SK-N-SH (cell line): ENCODE results near the gene TRRAP. TPM values are rescaled to one million over a fixed set of nuclear protein-coding genes. Genes with fewer than 3 reads are reported as not detected.

ENCODE experiments used
- CTCF ChIA-PET: fragments of 300-600, 350-600 bp; formaldehyde crosslinking; extraction: SDS; loops from one replicate; lab custom pipeline; 2021; lab: Yijun Ruan, JAX
- POLR2A ChIA-PET: fragments of 350-600 bp; sonication (Branson Sonifier 250); formaldehyde crosslinking; extraction: SDS; loops from one replicate; lab custom pipeline; 2020; ENCODE audit warnings: antibody characterized with exemption, inconsistent platforms; lab: Yijun Ruan, JAX
- DNase-seq: peaks from one replicate; pipeline ENCODE4 v3.0.0; 2012
- H2AFZ ChIP-seq: fragments of 200-600 bp; sonication (generic); 2 replicates; pipeline ENCODE4 v1.8.1; 2016; ENCODE audit warnings: antibody characterized with exemption, mild to moderate bottlenecking, low read depth
- H3F3A ChIP-seq: fragments of 200-600 bp; sonication (generic); replicated peaks from 2 replicates; pipeline ENCODE3; 2016; ENCODE audit warnings: antibody characterized with exemption, mild to moderate bottlenecking; ENCODE audit not compliant: insufficient read depth
- H3K27ac ChIP-seq, 2 experiments: fragments of 200-500 bp in 1 of 2; fragments of 200-600 bp in 1 of 2; sonication (Bioruptor generic) in 1 of 2; sonication (generic), shearing (Covaris generic) in 1 of 2; 2 replicates each; pipeline versions ENCODE4 v1.5.1 to v1.6.1; 2014 to 2016; ENCODE audit warnings: low read depth in 2 of 2, inconsistent platforms in 1 of 2, low read length in 1 of 2, mild to moderate bottlenecking in 1 of 2, mixed read lengths in 1 of 2
- H3K27me3 ChIP-seq: fragments of 200-600 bp; sonication (generic), shearing (Covaris generic); 2 replicates; pipeline ENCODE4 v1.6.1; 2016; ENCODE audit warnings: mixed run types; ENCODE audit not compliant: insufficient read depth
- H3K36me3 ChIP-seq, 2 experiments: fragments of 200-500 bp in 1 of 2; fragments of 200-600 bp in 1 of 2; sonication (Bioruptor generic) in 1 of 2; sonication (generic) in 1 of 2; replicated peaks in 1 of 2; 2 replicates each; pipeline versions ENCODE3 to v1.5.1; 2014 to 2016; ENCODE audit warnings: low read length in 1 of 2, mild to moderate bottlenecking in 1 of 2; ENCODE audit not compliant: insufficient read depth in 2 of 2, control insufficient read depth in 1 of 2
- H3K4me1 ChIP-seq, 2 experiments: fragments of 200-500 bp in 1 of 2; fragments of 200-600 bp in 1 of 2; sonication (Bioruptor generic) in 1 of 2; sonication (generic), shearing (Covaris generic) in 1 of 2; 2 replicates each; pipeline versions ENCODE4 v1.5.1 to v1.6.1; 2014 to 2016; ENCODE audit warnings: low read depth in 1 of 2, low read length in 1 of 2, mixed run types in 1 of 2; ENCODE audit not compliant: insufficient read depth in 2 of 2, control insufficient read depth in 1 of 2
- H3K4me2 ChIP-seq: fragments of 200-600 bp; sonication (generic), shearing (Covaris generic); 2 replicates; pipeline ENCODE4 v1.6.1; 2017; ENCODE audit warnings: mixed run types
- H3K4me3 ChIP-seq, 2 experiments: fragments of 200-500 bp in 1 of 2; fragments of 200-600 bp in 1 of 2; sonication (Bioruptor generic) in 1 of 2; sonication (generic), shearing (Covaris generic) in 1 of 2; 2 replicates each; pipeline versions ENCODE4 v1.5.1 to v1.8.1; 2014 to 2016; ENCODE audit warnings: low read depth in 2 of 2, inconsistent platforms in 1 of 2, low read length in 1 of 2, mild to moderate bottlenecking in 1 of 2, mixed read lengths in 1 of 2, moderate library complexity in 1 of 2
- H3K79me2 ChIP-seq: fragments of 200-600 bp; sonication (generic); 2 replicates; pipeline ENCODE4 v1.8.1; 2017; ENCODE audit warnings: mild to moderate bottlenecking; ENCODE audit not compliant: insufficient read depth
- H3K9ac ChIP-seq: fragments of 200-600 bp; sonication (generic); 2 replicates; pipeline ENCODE4 v1.6.1; 2017; ENCODE audit warnings: mixed run types
- H3K9me2 ChIP-seq: fragments of 200-600 bp; sonication (generic); 2 replicates; pipeline ENCODE4 v1.6.1; 2017; ENCODE audit warnings: mixed run types
- H3K9me3 ChIP-seq: fragments of 200-600 bp; sonication (generic); 2 replicates; pipeline ENCODE4 v1.6.1; 2017; ENCODE audit warnings: mixed run types, mild to moderate bottlenecking, moderate library complexity
- H4K20me1 ChIP-seq: fragments of 200-600 bp; sonication (generic); 2 replicates; pipeline ENCODE4 v1.6.1; 2017; ENCODE audit warnings: mild to moderate bottlenecking, mixed run types; ENCODE audit not compliant: insufficient read depth
- EP300 ChIP-seq, 2 experiments: IDR thresholded peaks; 2 replicates each; pipeline versions ENCODE4 v1.4.0 to v1.6.1; 2012; ENCODE audit warnings: borderline replicate concordance in 1 of 2, low read depth in 1 of 2, low read length in 1 of 2
- EZH2phosphoT487 ChIP-seq: fragments of 200-600 bp; sonication (generic); IDR thresholded peaks from 2 replicates; pipeline ENCODE4 v1.6.1; 2017; ENCODE audit warnings: low read depth, mixed run types, mild to moderate bottlenecking, antibody characterized with exemption, moderate library complexity, borderline replicate concordance
- GABPA ChIP-seq: IDR thresholded peaks from 2 replicates; pipeline ENCODE4 v1.4.0; 2012; ENCODE audit warnings: low read depth, mild to moderate bottlenecking
- GATA2 ChIP-seq: sonication (generic); formaldehyde crosslinking; IDR thresholded peaks from 2 replicates; pipeline ENCODE4 v1.5.0; 2020; ENCODE audit warnings: mild to moderate bottlenecking, missing genetic modification reagents
- MEF2A ChIP-seq: IDR thresholded peaks from 2 replicates; pipeline ENCODE4 v1.4.0; 2012; ENCODE audit warnings: low read depth, borderline replicate concordance
- MXI1 ChIP-seq: IDR thresholded peaks from 2 replicates; pipeline ENCODE4 v1.6.1; 2012; ENCODE audit warnings: mild to moderate bottlenecking, low read depth, low read length, improper control_type of control experiment
- NRF1 ChIP-seq: IDR thresholded peaks from 2 replicates; pipeline ENCODE4 v1.6.1; 2012; ENCODE audit warnings: low read depth, mild to moderate bottlenecking, low read length
- RFX5 ChIP-seq: IDR thresholded peaks from 2 replicates; pipeline ENCODE4 v1.6.1; 2012; ENCODE audit warnings: mild to moderate bottlenecking, improper control_type of control experiment, low read length
- SIN3A ChIP-seq: IDR thresholded peaks from 2 replicates; pipeline ENCODE4 v1.6.1; 2012; ENCODE audit warnings: low read depth, mild to moderate bottlenecking, low read length, moderate library complexity, borderline replicate concordance
- SMC3 ChIP-seq: IDR thresholded peaks from 2 replicates; pipeline ENCODE4 v1.6.1; 2012; ENCODE audit warnings: low read depth, low read length, improper control_type of control experiment
- TCF12 ChIP-seq: IDR thresholded peaks from 2 replicates; pipeline ENCODE4 v1.4.0; 2012
- YY1 ChIP-seq: IDR thresholded peaks from 2 replicates; pipeline ENCODE4 v1.4.0; 2012; ENCODE audit warnings: low read depth, mild to moderate bottlenecking
- WGBS: methylation state at CpG from one replicate; pipeline ENCODE4 v1.1.6; 2017; ENCODE audit warnings: low lambda C conversion rate; 5-methylcytosine and 5-hydroxymethylcytosine counted together
- polyA plus RNA-seq, 3 experiments: library from polyadenylated mRNA; depleted of rRNA; stranded (reverse); fragments of >200 nt; gene quantifications; 2 replicates each; pipeline ENCODE4 v1.2.3, GENCODE V29; 2012
- TF ChIP-seq, protein P1 (sequence below): fragments of 150-350 bp; IDR thresholded peaks from 2 replicates; pipeline ENCODE4 v1.6.1; 2017; ENCODE audit warnings: antibody characterized with exemption, low read length, low read depth, borderline replicate concordance
- TF ChIP-seq, protein P2 (sequence below): fragments of 150-350 bp; IDR thresholded peaks from 2 replicates; pipeline ENCODE4 v1.6.1; 2016; ENCODE audit warnings: mild to moderate bottlenecking, low read depth, low read length
- TF ChIP-seq, protein P3 (sequence below): IDR thresholded peaks from 2 replicates; pipeline ENCODE4; 2012
- TF ChIP-seq, protein P4 (sequence below): IDR thresholded peaks from 2 replicates; pipeline ENCODE4 v1.4.0; 2012; ENCODE audit warnings: low read depth

Gene TRRAP
- polyA plus RNA-seq, 1 of the 3 experiments (the other 2 are of a cell fraction) = 24.9 TPM

DNA sequence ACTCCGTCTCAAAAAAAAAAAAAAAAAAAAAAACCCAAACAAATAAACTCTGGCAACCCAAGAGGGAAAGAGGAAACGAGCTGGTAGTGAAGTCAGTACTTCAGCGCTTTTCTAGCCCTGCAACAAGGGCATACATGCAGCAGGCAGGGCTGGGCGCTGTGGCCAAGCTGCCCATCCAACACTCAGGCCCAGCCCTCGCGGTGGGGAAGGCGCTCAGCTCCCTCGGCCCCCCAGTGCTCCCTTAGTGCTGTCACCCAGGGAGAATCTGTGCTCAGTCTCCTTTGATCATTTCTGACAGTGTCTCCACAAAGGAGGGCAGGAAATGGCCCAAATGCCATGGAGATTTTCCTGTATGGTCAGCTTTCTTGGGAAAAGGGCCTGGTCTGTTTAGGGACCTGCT is 168.4 kb downstream of the TRRAP start:
- CTCF ChIA-PET = interaction anchor here (1.3 to 2.6 kb wide), 2 partner anchors 10 to 266 kb away, joined by 6 to 7 read pairs; no protein-coding TSS in a partner anchor
- Histone ChIP-seq H3K27me3 (no peaks in the 10 kb centered on the region), H3K9ac (no peak overlapping the region), H4K20me1 (no peaks in the 10 kb centered on the region), H3K9me2 (no peaks in the 10 kb centered on the region), H3K27ac (no peak overlapping the region), H3K9me3 (no peaks in the 10 kb centered on the region), H3K4me1 (peaks cover 7 to 25% of the 10 kb centered on the region in 2 experiments; a peak in 3 of 4 replicates), H3F3A (peaks cover 37% of the 10 kb centered on the region), H2AFZ (no peak overlapping the region), H3K79me2 (peaks cover 17% of the 10 kb centered on the region), H3K4me2 (no peak overlapping the region), H3K4me3 (no peak overlapping the region), H3K36me3 (peaks cover 71 to 76% of the 10 kb centered on the region in 2 experiments)
- 91% methylated on average over 8 of the region's 8 CpGs for WGBS
- TF ChIP-seq, protein P1, sequence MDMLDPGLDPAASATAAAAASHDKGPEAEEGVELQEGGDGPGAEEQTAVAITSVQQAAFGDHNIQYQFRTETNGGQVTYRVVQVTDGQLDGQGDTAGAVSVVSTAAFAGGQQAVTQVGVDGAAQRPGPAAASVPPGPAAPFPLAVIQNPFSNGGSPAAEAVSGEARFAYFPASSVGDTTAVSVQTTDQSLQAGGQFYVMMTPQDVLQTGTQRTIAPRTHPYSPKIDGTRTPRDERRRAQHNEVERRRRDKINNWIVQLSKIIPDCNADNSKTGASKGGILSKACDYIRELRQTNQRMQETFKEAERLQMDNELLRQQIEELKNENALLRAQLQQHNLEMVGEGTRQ = no peak
- TF ChIP-seq YY1 (no peak), EZH2phosphoT487 (no peak), EP300 (IDR thresholded peaks at IDR 0.05; ENCODE audit: borderline replicate concordance in 1 of 2, low read depth in 1 of 2, low read length in 1 of 2) (no peak), GABPA (no peak), SIN3A (no peak), RFX5 (no peak), MEF2A (no peak), NRF1 (no peak), MXI1 (no peak), GATA2 (CRISPR knock-in tag) (no peak), SMC3 (no peak), TCF12 (peak; percentile 25; the same call in 1 of the 2 replicates)
- TF ChIP-seq, protein P2, sequence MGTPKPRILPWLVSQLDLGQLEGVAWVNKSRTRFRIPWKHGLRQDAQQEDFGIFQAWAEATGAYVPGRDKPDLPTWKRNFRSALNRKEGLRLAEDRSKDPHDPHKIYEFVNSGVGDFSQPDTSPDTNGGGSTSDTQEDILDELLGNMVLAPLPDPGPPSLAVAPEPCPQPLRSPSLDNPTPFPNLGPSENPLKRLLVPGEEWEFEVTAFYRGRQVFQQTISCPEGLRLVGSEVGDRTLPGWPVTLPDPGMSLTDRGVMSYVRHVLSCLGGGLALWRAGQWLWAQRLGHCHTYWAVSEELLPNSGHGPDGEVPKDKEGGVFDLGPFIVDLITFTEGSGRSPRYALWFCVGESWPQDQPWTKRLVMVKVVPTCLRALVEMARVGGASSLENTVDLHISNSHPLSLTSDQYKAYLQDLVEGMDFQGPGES = no peak
- TF ChIP-seq, protein P3, sequence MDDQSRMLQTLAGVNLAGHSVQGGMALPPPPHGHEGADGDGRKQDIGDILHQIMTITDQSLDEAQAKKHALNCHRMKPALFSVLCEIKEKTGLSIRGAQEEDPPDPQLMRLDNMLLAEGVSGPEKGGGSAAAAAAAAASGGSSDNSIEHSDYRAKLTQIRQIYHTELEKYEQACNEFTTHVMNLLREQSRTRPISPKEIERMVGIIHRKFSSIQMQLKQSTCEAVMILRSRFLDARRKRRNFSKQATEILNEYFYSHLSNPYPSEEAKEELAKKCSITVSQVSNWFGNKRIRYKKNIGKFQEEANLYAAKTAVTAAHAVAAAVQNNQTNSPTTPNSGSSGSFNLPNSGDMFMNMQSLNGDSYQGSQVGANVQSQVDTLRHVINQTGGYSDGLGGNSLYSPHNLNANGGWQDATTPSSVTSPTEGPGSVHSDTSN = peak; percentile 34; the same call in 1 of the 2 replicates
- TF ChIP-seq, protein P4, sequence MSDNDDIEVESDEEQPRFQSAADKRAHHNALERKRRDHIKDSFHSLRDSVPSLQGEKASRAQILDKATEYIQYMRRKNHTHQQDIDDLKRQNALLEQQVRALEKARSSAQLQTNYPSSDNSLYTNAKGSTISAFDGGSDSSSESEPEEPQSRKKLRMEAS = no peak
- no peak for DNase-seq
- POLR2A ChIA-PET = no interaction called here
